ENCODE results near the gene TDRD12.

DNA sequence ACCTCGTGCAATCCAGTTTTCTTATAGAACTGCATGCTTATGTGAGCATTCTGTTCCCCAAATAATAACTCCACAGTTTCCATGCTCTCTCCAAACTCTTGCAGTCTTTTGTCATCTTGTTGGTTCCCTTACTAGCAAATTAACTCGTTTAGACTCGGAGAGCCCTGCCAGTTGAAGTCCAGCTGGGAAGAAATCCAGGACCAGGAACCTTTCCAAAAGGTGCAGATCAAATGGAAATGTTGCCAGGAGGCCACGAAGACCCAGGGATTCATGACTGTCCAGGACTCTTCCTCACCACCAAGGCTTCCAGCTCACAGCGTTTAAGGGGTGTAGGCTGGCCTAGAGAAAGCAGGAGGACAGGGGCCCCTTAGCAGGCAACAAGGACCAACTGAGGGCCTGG is 2.1 kb upstream of the TDRD12 start:
- TF ChIP-seq, protein P1, sequence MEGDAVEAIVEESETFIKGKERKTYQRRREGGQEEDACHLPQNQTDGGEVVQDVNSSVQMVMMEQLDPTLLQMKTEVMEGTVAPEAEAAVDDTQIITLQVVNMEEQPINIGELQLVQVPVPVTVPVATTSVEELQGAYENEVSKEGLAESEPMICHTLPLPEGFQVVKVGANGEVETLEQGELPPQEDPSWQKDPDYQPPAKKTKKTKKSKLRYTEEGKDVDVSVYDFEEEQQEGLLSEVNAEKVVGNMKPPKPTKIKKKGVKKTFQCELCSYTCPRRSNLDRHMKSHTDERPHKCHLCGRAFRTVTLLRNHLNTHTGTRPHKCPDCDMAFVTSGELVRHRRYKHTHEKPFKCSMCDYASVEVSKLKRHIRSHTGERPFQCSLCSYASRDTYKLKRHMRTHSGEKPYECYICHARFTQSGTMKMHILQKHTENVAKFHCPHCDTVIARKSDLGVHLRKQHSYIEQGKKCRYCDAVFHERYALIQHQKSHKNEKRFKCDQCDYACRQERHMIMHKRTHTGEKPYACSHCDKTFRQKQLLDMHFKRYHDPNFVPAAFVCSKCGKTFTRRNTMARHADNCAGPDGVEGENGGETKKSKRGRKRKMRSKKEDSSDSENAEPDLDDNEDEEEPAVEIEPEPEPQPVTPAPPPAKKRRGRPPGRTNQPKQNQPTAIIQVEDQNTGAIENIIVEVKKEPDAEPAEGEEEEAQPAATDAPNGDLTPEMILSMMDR (IDR thresholded peaks at IDR 0.05; ENCODE audit: low read depth, low read length) = no peak
- no peak for TF ChIP-seq POLR2A (IDR thresholded peaks at IDR 0.05; ENCODE audit: extremely low read depth, insufficient read length)

Data from NB4 (cell line).